ENCODE results near the gene APBA2.
A peak's percentile ranks its signal among the peaks of the same experiment; 100 is the strongest.

The APBA2 gene

DNA sequence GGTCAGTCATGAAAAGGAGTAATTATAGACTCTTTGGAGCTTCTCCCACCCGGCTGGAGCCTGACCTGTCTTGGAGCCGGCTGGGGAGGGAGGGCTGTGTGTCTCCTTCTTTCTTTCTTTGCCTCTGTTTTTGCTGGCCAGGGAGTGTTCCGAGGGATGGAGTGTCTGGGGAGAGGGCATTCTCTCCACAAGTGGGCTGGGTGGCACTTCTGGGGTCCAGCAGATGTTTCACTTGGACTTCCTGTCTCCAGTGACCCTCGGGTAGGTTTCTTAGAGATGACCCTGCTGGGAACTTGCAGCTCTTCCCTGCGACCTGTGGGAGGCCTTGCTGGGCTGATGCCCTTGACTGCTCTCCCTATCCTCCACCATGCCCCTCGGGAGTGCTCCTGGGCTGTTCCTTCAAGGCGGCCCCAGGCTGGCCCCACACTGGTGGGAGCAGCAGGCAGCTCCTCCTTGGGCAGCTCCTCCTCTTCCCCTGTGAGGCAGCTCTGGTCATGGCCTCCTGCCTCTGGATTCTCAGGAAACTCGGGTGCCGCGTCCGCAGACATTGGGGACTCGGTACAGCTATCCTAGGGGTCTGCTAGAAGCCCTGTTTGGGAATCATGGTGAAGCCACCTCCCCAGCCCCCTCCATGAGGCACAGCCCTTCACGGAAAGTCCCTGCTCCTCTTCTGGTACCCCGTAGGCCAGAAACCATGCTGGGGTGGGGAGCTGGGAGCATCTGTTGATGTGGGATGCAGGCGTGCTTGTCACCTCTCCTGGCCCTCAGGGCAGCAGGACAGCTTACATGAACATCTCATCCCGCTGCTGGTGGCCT, 44.9 kb downstream of the APBA2 start:
- Histone ChIP-seq H3K9me3 (ENCODE audit: control insufficient read depth, low read length) (no peaks in the 10 kb centered on the region), H4K91ac (ENCODE audit: low read length) (no peak overlapping the region), H3K4me3 (ENCODE audit: insufficient read depth in 1 of 2, low read depth in 1 of 2, low read length in 2 of 2) (no peak overlapping the region), H3K18ac (ENCODE audit: low read depth in 1 of 2, low read length in 2 of 2) (no peak overlapping the region), H2BK120ac (ENCODE audit: low read depth, low read length) (no peak overlapping the region), H3K27ac (ENCODE audit: low read length, poor library complexity, severe bottlenecking) (no peak overlapping the region), H3K23ac (ENCODE audit: low read length in 2 of 2) (no peak overlapping the region), H2BK15ac (ENCODE audit: low read depth, poor library complexity, severe bottlenecking) (no peak overlapping the region), H3K27me3 (ENCODE audit: control insufficient read depth in 1 of 2, insufficient read depth in 1 of 2, low read length in 2 of 2) (peaks cover 0 to 12% of the 10 kb centered on the region in 2 experiments), H3K4ac (ENCODE audit: low read depth in 1 of 2, low read length in 2 of 2) (no peak overlapping the region), H2AFZ (ENCODE audit: low read depth, low read length) (no peak overlapping the region), H3K9ac (ENCODE audit: low read length) (no peak overlapping the region), H4K8ac (ENCODE audit: low read length) (no peak overlapping the region), H2BK12ac (ENCODE audit: low read length in 2 of 2) (no peak overlapping the region), H3K14ac (ENCODE audit: low read length in 2 of 2) (no peak overlapping the region), H2AK5ac (ENCODE audit: low read length, severe bottlenecking) (no peak overlapping the region), H3K36me3 (ENCODE audit: control insufficient read depth in 1 of 2, insufficient read depth in 2 of 2, low read depth in 1 of 2, low read length in 2 of 2) (no peaks in the 10 kb centered on the region), H3K4me1 (ENCODE audit: control insufficient read depth, insufficient read depth, low read depth, low read length) (no peaks in the 10 kb centered on the region), H3K79me1 (replicated peaks; ENCODE audit: low read length, poor library complexity, severe bottlenecking) (peaks cover 9% of the 10 kb centered on the region), H2BK5ac (ENCODE audit: low read depth, low read length, poor library complexity, severe bottlenecking) (no peak overlapping the region), H3K4me2 (ENCODE audit: low read length, poor library complexity, severe bottlenecking) (no peak overlapping the region)
- DNase-seq = no peak
- WGBS = 84% methylated on average over 11 of the region's 16 CpGs

DNA sequence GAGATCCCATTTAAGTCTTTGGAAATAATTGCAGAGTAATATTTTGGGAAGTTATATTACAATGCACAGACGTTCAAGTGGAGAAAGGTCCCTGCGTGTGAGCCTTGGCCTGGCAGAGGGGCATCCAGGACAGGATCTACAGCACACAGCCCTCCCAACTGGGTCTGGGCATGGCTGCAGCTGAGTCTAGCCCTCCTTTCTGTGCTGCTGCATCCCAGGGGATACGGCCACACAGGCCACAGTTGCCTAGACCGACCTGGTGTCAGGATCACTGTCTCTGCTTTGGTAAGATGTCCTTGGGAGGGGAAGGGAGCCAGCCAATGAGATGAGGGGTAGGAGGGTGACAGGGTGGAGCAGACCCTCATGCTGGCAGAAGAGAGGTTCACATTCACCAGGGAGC, 46.1 kb downstream of the APBA2 start:
- no peaks in the 10 kb centered on the region for H3K36me3 ChIP-seq (ENCODE audit: control insufficient read depth in 1 of 2, insufficient read depth in 2 of 2, low read depth in 1 of 2, low read length in 2 of 2)
- no peak overlapping the region for H3K9ac ChIP-seq (ENCODE audit: low read length)
- H2BK5ac ChIP-seq (ENCODE audit: low read depth, low read length, poor library complexity, severe bottlenecking) = no peak overlapping the region
- 97% methylated on average over 4 of the region's 4 CpGs for WGBS
- no peak overlapping the region for H3K4me3 ChIP-seq (ENCODE audit: insufficient read depth in 1 of 2, low read depth in 1 of 2, low read length in 2 of 2)
- H3K14ac ChIP-seq (ENCODE audit: low read length in 2 of 2) = no peak overlapping the region
- no peak overlapping the region for H3K4ac ChIP-seq (ENCODE audit: low read depth in 1 of 2, low read length in 2 of 2)
- no peak overlapping the region for H3K18ac ChIP-seq (ENCODE audit: low read depth in 1 of 2, low read length in 2 of 2)
- H3K4me2 ChIP-seq (ENCODE audit: low read length, poor library complexity, severe bottlenecking) = no peak overlapping the region
- H3K4me1 ChIP-seq (ENCODE audit: control insufficient read depth, insufficient read depth, low read depth, low read length) = no peaks in the 10 kb centered on the region
- DNase-seq = no peak
- H2BK12ac ChIP-seq (ENCODE audit: low read length in 2 of 2) = no peak overlapping the region
- no peaks in the 10 kb centered on the region for H3K9me3 ChIP-seq (ENCODE audit: control insufficient read depth, low read length)
- no peak overlapping the region for H2BK15ac ChIP-seq (ENCODE audit: low read depth, poor library complexity, severe bottlenecking)
- H4K91ac ChIP-seq (ENCODE audit: low read length) = no peak overlapping the region
- H3K23ac ChIP-seq (ENCODE audit: low read length in 2 of 2) = no peak overlapping the region
- peaks cover 9% of the 10 kb centered on the region for H3K79me1 ChIP-seq (replicated peaks; ENCODE audit: low read length, poor library complexity, severe bottlenecking)
- H2AFZ ChIP-seq (ENCODE audit: low read depth, low read length) = no peak overlapping the region
- H3K27me3 ChIP-seq (ENCODE audit: control insufficient read depth in 1 of 2, insufficient read depth in 1 of 2, low read length in 2 of 2) = peaks cover 0 to 10% of the 10 kb centered on the region in 2 experiments
- no peak overlapping the region for H3K27ac ChIP-seq (ENCODE audit: low read length, poor library complexity, severe bottlenecking)
- no peak overlapping the region for H4K8ac ChIP-seq (ENCODE audit: low read length)
- no peak overlapping the region for H2BK120ac ChIP-seq (ENCODE audit: low read depth, low read length)
- H2AK5ac ChIP-seq (ENCODE audit: low read length, severe bottlenecking) = no peak overlapping the region

DNA sequence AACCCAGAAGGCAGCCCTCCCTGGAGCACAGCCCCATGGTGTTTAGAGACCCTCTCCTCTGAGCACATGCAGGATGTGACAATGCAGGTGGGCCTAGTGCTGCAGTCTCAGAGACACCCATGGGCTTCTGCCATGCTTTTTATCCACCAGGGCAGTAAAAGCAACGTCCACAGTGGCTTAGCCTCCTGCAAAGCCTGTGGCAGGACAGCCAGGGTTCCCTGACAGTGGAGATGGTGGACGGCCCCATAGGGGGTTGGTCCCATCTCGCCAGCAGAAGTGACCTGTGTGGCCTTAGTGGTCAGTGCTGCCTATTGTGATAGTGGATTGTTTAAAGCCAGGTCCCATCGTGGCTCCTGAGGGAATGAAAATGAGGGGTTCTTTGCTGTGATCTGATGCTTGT, 46.6 kb downstream of the APBA2 start:
- no peak overlapping the region for H3K4ac ChIP-seq (ENCODE audit: low read depth in 1 of 2, low read length in 2 of 2)
- no peaks in the 10 kb centered on the region for H3K9me3 ChIP-seq (ENCODE audit: control insufficient read depth, low read length)
- H2AK5ac ChIP-seq (ENCODE audit: low read length, severe bottlenecking) = no peak overlapping the region
- H2BK120ac ChIP-seq (ENCODE audit: low read depth, low read length) = no peak overlapping the region
- H3K4me3 ChIP-seq (ENCODE audit: insufficient read depth in 1 of 2, low read depth in 1 of 2, low read length in 2 of 2) = no peak overlapping the region
- H3K27ac ChIP-seq (ENCODE audit: low read length, poor library complexity, severe bottlenecking) = no peak overlapping the region
- H3K27me3 ChIP-seq (ENCODE audit: control insufficient read depth in 1 of 2, insufficient read depth in 1 of 2, low read length in 2 of 2) = peaks cover 0 to 10% of the 10 kb centered on the region in 2 experiments
- no peak overlapping the region for H2AFZ ChIP-seq (ENCODE audit: low read depth, low read length)
- WGBS = 87% methylated on average over 4 of the region's 4 CpGs
- H3K23ac ChIP-seq (ENCODE audit: low read length in 2 of 2) = no peak overlapping the region
- DNase-seq = no peak
- H2BK12ac ChIP-seq (ENCODE audit: low read length in 2 of 2) = no peak overlapping the region
- no peak overlapping the region for H3K14ac ChIP-seq (ENCODE audit: low read length in 2 of 2)
- H3K4me2 ChIP-seq (ENCODE audit: low read length, poor library complexity, severe bottlenecking) = no peak overlapping the region
- no peak overlapping the region for H3K9ac ChIP-seq (ENCODE audit: low read length)
- no peak overlapping the region for H4K8ac ChIP-seq (ENCODE audit: low read length)
- H3K4me1 ChIP-seq (ENCODE audit: control insufficient read depth, insufficient read depth, low read depth, low read length) = no peaks in the 10 kb centered on the region
- H2BK5ac ChIP-seq (ENCODE audit: low read depth, low read length, poor library complexity, severe bottlenecking) = no peak overlapping the region
- peaks cover 11% of the 10 kb centered on the region for H3K79me1 ChIP-seq (replicated peaks; ENCODE audit: low read length, poor library complexity, severe bottlenecking)
- no peak overlapping the region for H2BK15ac ChIP-seq (ENCODE audit: low read depth, poor library complexity, severe bottlenecking)
- H4K91ac ChIP-seq (ENCODE audit: low read length) = no peak overlapping the region
- H3K18ac ChIP-seq (ENCODE audit: low read depth in 1 of 2, low read length in 2 of 2) = no peak overlapping the region
- H3K36me3 ChIP-seq (ENCODE audit: control insufficient read depth in 1 of 2, insufficient read depth in 2 of 2, low read depth in 1 of 2, low read length in 2 of 2) = no peaks in the 10 kb centered on the region

DNA sequence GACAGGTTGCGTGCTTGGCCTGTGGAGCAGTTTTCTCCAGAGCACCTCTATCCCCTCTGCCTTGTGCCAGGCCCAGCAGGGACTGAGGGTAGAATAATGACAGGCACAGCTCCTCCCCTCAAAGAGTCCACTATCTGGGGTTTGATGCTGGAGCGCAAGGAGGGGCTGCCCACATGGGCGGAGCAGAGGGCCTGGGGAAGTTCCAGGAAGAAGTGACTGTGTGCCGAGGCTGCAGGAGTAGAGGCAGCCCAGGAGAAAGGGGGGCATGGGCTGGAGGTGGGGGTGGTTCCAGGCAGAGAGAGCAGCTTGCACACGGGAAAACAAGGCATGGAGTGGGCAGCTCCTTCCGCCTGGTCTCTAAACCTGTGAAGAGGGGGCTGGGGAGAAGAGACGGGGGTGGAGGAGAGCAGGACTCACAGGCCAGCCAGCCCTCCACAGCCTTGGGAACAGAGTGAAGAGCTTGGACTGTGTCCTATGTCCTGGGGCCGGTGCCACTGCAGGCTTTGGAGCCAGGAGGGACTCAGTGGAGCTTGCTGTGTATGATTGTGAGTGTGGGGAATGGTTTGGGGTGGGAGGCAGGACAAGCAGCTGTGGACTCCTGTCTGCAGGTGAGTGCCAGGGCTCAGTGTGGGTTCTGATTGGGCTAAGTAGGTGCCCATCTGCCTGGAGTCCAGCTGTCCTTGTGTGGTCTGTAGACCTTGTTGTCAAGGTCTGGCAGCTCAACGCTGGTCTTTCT, 48.1 kb downstream of the APBA2 start:
- H3K4me2 ChIP-seq (ENCODE audit: low read length, poor library complexity, severe bottlenecking) = no peak overlapping the region
- H2BK5ac ChIP-seq (ENCODE audit: low read depth, low read length, poor library complexity, severe bottlenecking) = no peak overlapping the region
- H3K27me3 ChIP-seq (ENCODE audit: control insufficient read depth in 1 of 2, insufficient read depth in 1 of 2, low read length in 2 of 2) = peaks cover 0 to 10% of the 10 kb centered on the region in 2 experiments
- no peaks in the 10 kb centered on the region for H3K4me1 ChIP-seq (ENCODE audit: control insufficient read depth, insufficient read depth, low read depth, low read length)
- no peak overlapping the region for H3K27ac ChIP-seq (ENCODE audit: low read length, poor library complexity, severe bottlenecking)
- H3K4me3 ChIP-seq (ENCODE audit: insufficient read depth in 1 of 2, low read depth in 1 of 2, low read length in 2 of 2) = no peak overlapping the region
- no peak overlapping the region for H4K8ac ChIP-seq (ENCODE audit: low read length)
- H3K36me3 ChIP-seq (ENCODE audit: control insufficient read depth in 1 of 2, insufficient read depth in 2 of 2, low read depth in 1 of 2, low read length in 2 of 2) = no peaks in the 10 kb centered on the region
- H3K18ac ChIP-seq (ENCODE audit: low read depth in 1 of 2, low read length in 2 of 2) = peak overlapping the region in 1 of 2 experiments; percentile 22
- no peak for DNase-seq
- no peak overlapping the region for H2AFZ ChIP-seq (ENCODE audit: low read depth, low read length)
- no peak overlapping the region for H2BK12ac ChIP-seq (ENCODE audit: low read length in 2 of 2)
- no peak overlapping the region for H3K9ac ChIP-seq (ENCODE audit: low read length)
- H2BK15ac ChIP-seq (ENCODE audit: low read depth, poor library complexity, severe bottlenecking) = no peak overlapping the region
- peaks cover 9% of the 10 kb centered on the region for H3K79me1 ChIP-seq (replicated peaks; ENCODE audit: low read length, poor library complexity, severe bottlenecking)
- H3K23ac ChIP-seq (ENCODE audit: low read length in 2 of 2) = peak overlapping the region in 1 of 2 experiments; percentile 9
- WGBS = 75% methylated on average over 9 of the region's 9 CpGs
- no peak overlapping the region for H2AK5ac ChIP-seq (ENCODE audit: low read length, severe bottlenecking)
- no peak overlapping the region for H2BK120ac ChIP-seq (ENCODE audit: low read depth, low read length)
- peak overlapping the region in 1 of 2 experiments; percentile 58 for H3K14ac ChIP-seq (ENCODE audit: low read length in 2 of 2)
- H3K4ac ChIP-seq (ENCODE audit: low read depth in 1 of 2, low read length in 2 of 2) = no peak overlapping the region
- H3K9me3 ChIP-seq (ENCODE audit: control insufficient read depth, low read length) = no peaks in the 10 kb centered on the region
- peak overlapping the region; percentile 83 for H4K91ac ChIP-seq (ENCODE audit: low read length)
